GM12864 (cell line): ENCODE measurements around the gene DENND6B.

Experiments
- DNase-seq: peaks from one replicate; pipeline ENCODE4 v3.0.0-alpha.2; 2011; ENCODE audit warnings: low read depth
- H3K4me3 ChIP-seq: 2 replicates; pipeline ENCODE4 v1.5.1; 2011; ENCODE audit warnings: mild to moderate bottlenecking, low read depth, low read length, control low read depth
- TF ChIP-seq, protein P1 (sequence below): IDR thresholded peaks from 2 replicates; pipeline ENCODE4 v1.5.1; 2011; ENCODE audit warnings: low read depth, mild to moderate bottlenecking, moderate library complexity, low read length, control low read depth, inconsistent platforms; ENCODE audit errors: missing control alignments

Gene DENND6B

DNA sequence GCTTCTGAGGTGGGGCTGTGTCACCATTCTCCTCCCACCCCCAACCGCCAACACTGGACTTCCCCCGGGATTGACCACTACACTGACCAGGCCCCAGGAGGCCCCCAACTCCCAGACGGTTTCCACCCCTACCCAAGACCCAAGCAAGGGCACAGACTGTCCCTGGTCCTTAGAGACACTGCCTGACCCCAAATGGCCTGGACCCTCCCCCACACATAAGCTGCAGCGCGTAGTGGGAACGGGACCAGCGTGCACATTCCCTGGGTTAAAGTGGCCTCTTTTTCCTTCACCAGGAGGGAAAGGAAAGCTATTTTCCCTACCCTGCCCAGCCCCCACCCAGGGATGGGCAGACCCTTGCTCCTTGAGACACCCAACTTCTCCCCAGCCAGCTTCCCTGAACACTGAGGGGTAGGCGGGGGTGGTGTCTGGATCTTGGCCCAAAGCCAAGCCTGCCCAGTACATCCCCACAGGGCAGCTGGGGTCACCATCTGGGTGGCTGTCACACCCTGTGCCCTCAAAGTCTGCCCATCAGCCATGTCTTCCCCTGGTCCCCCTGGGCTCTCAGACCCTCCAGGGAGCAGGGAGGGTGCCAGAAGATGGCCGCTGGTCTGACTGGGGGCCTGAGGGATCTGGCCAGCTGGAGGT lies 63.7 kb downstream of the DENND6B start:
- TF ChIP-seq, protein P1, sequence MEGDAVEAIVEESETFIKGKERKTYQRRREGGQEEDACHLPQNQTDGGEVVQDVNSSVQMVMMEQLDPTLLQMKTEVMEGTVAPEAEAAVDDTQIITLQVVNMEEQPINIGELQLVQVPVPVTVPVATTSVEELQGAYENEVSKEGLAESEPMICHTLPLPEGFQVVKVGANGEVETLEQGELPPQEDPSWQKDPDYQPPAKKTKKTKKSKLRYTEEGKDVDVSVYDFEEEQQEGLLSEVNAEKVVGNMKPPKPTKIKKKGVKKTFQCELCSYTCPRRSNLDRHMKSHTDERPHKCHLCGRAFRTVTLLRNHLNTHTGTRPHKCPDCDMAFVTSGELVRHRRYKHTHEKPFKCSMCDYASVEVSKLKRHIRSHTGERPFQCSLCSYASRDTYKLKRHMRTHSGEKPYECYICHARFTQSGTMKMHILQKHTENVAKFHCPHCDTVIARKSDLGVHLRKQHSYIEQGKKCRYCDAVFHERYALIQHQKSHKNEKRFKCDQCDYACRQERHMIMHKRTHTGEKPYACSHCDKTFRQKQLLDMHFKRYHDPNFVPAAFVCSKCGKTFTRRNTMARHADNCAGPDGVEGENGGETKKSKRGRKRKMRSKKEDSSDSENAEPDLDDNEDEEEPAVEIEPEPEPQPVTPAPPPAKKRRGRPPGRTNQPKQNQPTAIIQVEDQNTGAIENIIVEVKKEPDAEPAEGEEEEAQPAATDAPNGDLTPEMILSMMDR: no peak
- H3K4me3 ChIP-seq: no peak overlapping the region
- no peak for DNase-seq

DNA sequence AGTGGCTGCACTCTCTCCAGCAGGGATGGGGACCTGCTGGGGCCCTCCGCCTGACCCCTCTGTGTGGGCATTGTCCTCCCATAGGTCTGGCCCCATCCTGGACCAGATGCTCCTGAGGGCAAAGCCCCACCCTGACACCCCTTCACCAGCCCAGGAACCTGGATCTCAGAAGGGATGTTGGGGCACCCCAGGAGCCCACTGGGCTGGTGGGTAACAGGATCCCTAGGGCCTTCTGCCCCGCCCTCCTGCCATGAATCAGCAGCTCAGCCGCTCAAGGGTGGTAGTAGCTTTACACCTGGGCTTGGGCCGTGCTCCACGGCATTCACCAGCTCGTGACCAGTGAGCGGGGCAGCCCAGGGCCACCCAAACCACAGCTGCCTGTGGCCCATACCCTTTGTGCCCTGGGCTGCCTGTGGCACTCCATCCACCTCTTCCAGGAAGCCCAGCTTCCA lies 64.3 kb downstream of the DENND6B start:
- no peak for DNase-seq
- H3K4me3 ChIP-seq: no peak overlapping the region
- TF ChIP-seq, protein P1: no peak

DNA sequence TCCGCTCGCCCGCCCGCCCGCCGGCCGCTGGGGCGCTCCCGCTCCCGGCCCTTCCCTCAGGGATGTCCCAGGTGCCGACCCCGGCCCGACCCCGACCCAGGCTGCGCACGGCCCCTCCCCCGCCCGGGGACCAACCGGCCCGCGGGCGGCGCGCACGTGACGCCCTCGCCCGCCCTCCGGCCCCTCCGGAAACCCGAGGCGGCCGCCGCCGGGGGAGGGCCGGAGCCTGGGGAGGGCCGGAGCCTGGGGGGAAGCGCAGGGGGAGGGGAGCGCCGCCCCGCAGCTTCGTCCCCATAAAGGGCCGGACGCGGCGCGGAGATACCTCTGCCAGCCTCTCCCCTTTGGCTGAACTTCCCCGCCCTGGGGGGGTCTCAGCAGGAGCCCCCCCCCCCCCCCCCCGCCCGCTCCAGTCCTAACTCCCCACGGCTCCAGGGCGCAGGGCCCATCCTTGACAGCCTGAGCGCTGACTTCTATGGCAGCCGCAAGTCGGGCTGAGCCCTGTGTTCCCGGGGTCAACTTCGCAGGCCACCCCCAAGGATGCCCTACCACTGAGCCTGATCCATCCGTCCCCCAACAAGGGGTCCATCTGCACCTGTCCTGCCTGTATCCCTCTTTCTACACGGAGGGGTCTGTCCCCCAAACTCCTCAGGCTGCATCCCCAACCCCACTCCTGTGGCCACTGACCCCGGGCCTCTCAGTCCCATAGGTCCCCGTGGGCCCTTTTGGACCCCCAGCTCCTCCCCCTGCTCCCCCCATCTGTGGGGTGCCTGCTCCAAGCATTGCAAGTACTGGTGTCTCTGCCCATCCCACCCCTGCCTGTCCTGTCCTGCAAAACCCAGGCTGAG lies 65.0 kb downstream of the DENND6B start, which contains the start of gene MAPK12:
Gene MAPK12, minus strand, starts transcription at position 69 of the 845 bp plus-strand sequence. CDS start 174 bp downstream, outside the sequence.
- no peak for DNase-seq
- H3K4me3 ChIP-seq: peak within 1 kb of the TSS; percentile 64
- TF ChIP-seq, protein P1: no peak

DNA sequence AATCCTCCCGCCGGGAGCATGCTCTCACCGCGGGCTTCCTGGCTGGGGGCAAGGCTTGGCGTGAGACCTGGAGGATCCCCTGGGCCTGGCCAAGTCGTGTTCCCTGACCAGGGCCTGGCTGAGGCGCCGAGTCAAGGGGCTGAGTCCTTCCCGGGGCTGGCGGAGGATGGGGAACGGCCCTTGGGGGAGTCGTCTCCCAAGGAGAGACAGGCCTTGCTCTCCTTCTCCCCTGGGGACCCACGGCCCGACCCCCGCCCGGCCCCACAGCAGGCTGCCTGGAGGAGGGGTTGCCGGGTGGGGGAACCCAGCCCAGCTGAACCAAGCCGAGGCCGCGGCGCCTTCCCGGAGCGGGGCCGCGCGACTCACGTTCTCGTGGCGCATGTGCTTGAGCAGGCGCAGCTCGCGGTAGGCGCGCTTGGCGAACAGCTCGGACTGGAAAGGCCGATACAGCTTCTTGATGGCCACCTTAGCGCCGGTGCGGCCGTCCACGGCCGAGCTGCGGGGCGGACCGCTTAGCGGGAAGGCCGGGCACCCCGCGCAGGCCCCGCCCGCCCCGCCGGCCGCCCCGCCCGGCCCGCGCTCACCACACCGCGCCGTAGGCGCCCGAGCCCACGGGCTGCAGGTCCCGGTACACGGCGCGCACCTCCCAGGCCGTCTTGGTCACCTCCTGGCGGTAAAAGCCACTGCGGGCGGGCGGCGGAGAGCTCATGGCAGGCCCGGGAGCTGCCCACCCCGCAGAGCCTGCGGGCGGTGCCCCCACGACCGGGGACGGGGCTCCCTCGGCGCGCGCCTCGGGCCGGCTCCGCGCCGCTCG lies 65.8 kb downstream of the DENND6B start:
- H3K4me3 ChIP-seq: peak overlapping the region; percentile 64
- TF ChIP-seq, protein P1: no peak
- DNase-seq: no peak

DNA sequence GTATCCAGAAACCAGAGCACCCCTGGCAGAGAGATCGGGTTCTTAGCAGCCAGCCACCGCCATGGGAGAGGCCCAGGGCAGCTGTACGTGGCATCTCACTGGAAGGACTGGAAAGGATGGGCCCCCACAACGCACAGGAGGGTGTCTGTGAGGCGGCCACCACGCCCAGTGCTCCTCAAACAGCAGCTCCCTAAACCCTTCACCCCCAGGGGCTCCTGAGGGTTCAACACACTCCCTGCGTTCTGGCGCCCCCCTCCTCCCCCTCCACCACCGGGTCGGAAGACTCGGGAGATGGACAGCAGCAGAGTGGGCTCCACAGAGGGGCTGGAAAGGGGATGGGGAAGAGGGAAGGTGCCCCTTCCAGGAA lies 66.4 kb downstream of the DENND6B start:
- TF ChIP-seq, protein P1: no peak
- no peak for DNase-seq
- H3K4me3 ChIP-seq: peak overlapping the region; percentile 64

DNA sequence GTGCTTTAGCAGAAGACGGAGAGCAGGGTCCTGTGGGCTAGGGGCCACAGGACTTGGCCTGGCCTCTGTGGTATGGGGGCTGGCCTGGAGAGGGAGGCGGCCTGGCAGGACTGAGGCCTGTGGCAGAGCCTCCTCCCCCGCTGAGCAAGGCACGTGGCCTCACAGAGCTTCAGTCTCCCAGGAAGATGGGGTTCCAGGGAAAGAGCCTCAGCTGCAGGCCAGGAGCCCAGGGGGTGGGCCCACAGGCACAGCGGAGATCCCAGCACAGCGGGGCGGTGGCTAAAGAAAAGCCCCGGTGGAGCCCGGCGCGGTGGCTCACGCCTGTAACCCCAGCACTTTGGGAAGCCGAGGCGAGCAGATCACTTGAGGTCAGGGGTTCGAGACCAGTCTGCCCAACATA lies 67.5 kb downstream of the DENND6B start:
- DNase-seq: no peak
- TF ChIP-seq, protein P1: no peak
- H3K4me3 ChIP-seq: no peak overlapping the region
